Measurements from ENCODE around the gene POP4.

The POP4 gene

GRCh38 chr19:29665215-29665825 lies 59.2 kb downstream of the POP4 start, which contains the start of gene PLEKHF1 (continued):
- TF ChIP-seq ZNF148 (tag by site-specific recombination; IDR thresholded peaks at IDR 0.05; ENCODE audit: borderline replicate concordance) (no peak), ZNF521 (tag by site-specific recombination; IDR thresholded peaks at IDR 0.05) (no peak), SP3 (tag by site-specific recombination; IDR thresholded peaks at IDR 0.05) (peak; percentile 30; the same call in 1 of the 2 replicates), ZNF350 (tag by site-specific recombination; IDR thresholded peaks at IDR 0.05) (no peak), OVOL3 (tag by site-specific recombination; IDR thresholded peaks at IDR 0.05) (no peak), ATF2 (tag by site-specific recombination; IDR thresholded peaks at IDR 0.05; ENCODE audit: low read depth) (no peak), MEIS1 (CRISPR knock-in tag; IDR thresholded peaks at IDR 0.05; ENCODE audit: borderline replicate concordance) (no peak), PRDM4 (tag by site-specific recombination; IDR thresholded peaks at IDR 0.05) (no peak), ZNF292 (tag by site-specific recombination; IDR thresholded peaks at IDR 0.05; ENCODE audit: borderline replicate concordance, low read depth) (no peak), ZNF518A (tag by site-specific recombination; conservative IDR thresholded peaks at IDR 0.05; ENCODE audit: low read depth) (no peak), KLF17 (tag by site-specific recombination; IDR thresholded peaks at IDR 0.05) (peak; percentile 59), SP7 (tag by site-specific recombination; IDR thresholded peaks at IDR 0.05) (no peak), ZNF324 (tag by site-specific recombination; IDR thresholded peaks at IDR 0.05) (no peak), EGR2 (tag by site-specific recombination; IDR thresholded peaks at IDR 0.05; ENCODE audit: low read depth) (no peak), ZBTB11 (tag by site-specific recombination; conservative IDR thresholded peaks at IDR 0.05; ENCODE audit: low read depth) (no peak; the same call in 1 of the 2 replicates), ZNF416 (tag by site-specific recombination; IDR thresholded peaks at IDR 0.05) (no peak), ZFP37 (tag by site-specific recombination; IDR thresholded peaks at IDR 0.05) (no peak), ZSCAN5A (tag by site-specific recombination; IDR thresholded peaks at IDR 0.05) (peak; percentile 30; the same call in 1 of the 2 replicates), ZNF585B (tag by site-specific recombination; IDR thresholded peaks at IDR 0.05) (0 out of 2 replicates have a peak, but pooled peaks have one; percentile 4), ZNF529 (tag by site-specific recombination; IDR thresholded peaks at IDR 0.05; ENCODE audit: insufficient replicate concordance) (no peak), YY2 (tag by site-specific recombination; IDR thresholded peaks at IDR 0.05) (no peak)

All from HEK293 (cell line).